Stimulated activated naive CD8-positive, alpha-beta T cell treated with anti-CD3 and anti-CD28 coated beads, Interleukin-15, amount 100 ng/mL, for 72 hours (primary cell): ENCODE results near the gene PLEKHA5.

Source experiments
- ATAC-seq: fragments of 150-1000 bp; cut with Tn5 transposase; 2 replicates; pipeline ENCODE4 v1.10.0; 2021; ENCODE audit warnings: mild to moderate bottlenecking, moderate library complexity
- DNase-seq, 2 donors: peaks; one replicate each; pipeline ENCODE4 v3.0.0; 2021 to 2022
- H3K27ac Mint-ChIP-seq, 2 donors: one replicate each; pipeline ENCODE4 v1.8.0; 2022; ENCODE audit warnings: mild to moderate bottlenecking in 2 of 2, mixed read lengths in 2 of 2, moderate library complexity in 2 of 2
- H3K27me3 Mint-ChIP-seq: one replicate; pipeline ENCODE4 v1.8.0; 2022; ENCODE audit warnings: mixed read lengths
- H3K4me1 Mint-ChIP-seq: one replicate; pipeline ENCODE4 v1.8.0; 2022; ENCODE audit warnings: mild to moderate bottlenecking, mixed read lengths
- H3K4me3 Mint-ChIP-seq, 2 donors: one replicate each; pipeline ENCODE4 v1.8.0; 2022; ENCODE audit warnings: mild to moderate bottlenecking in 2 of 2, mixed read lengths in 2 of 2, moderate library complexity in 1 of 2
- H3K9me3 Mint-ChIP-seq, 2 donors: one replicate each; pipeline ENCODE4 v1.8.0; 2022; ENCODE audit warnings: mixed read lengths in 2 of 2

PLEKHA5 gene

DNA sequence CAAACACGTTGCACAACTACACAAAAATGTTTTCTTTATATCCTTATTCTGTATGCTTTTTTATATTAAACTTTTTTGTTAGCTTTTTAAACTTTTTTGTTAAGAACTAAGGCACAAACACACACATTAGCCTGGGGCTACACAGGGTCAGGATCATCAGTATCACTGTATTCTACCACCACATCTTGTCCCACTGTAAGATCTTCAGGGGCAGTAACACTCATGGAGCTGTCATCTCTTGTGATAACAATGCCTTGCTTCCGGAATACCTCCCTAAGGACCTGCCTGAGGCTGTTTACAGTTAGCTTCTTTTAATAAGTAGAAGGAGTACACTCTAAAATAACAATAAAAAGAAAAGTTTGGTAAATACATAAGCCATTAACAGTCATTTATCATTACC lies 42.2 kb downstream of the PLEKHA5 start:
- DNase-seq (no peak), ATAC-seq (no peak)
- H3K27ac Mint-ChIP-seq: no peak overlapping the region
- H3K9me3 Mint-ChIP-seq: no peaks in the 10 kb centered on the region
- no peak overlapping the region for H3K4me3 Mint-ChIP-seq
- H3K27me3 Mint-ChIP-seq: no peaks in the 10 kb centered on the region
- no peaks in the 10 kb centered on the region for H3K4me1 Mint-ChIP-seq

GRCh38 chr12:19177754-19178153 lies 48.2 kb downstream of the PLEKHA5 start:
- Mint-ChIP-seq H3K27ac (no peak overlapping the region), H3K9me3 (no peaks in the 10 kb centered on the region), H3K4me3 (no peak overlapping the region), H3K27me3 (no peaks in the 10 kb centered on the region), H3K4me1 (no peaks in the 10 kb centered on the region)
- DNase-seq (no peak), ATAC-seq (no peak)

DNA sequence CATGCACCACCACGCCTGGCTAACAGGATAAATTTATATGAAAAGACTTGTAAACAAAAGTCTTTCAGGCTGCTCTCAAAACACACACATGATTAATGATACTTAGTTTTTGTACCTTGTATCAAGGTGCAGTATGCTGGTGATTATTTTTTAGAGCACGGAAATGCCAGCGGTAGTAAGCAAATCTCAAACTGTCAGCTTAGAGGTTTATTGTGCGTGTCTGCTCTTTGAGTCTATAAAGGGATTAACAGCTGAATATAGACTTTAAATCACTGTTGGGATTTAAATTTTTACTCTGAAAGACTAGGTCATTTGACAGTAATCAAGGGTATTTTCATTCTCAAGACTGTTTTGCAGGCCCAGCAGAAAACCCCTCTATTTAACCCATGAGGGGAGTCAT lies 50.5 kb downstream of the PLEKHA5 start:
- Mint-ChIP-seq H3K27me3 (no peaks in the 10 kb centered on the region), H3K4me1 (no peaks in the 10 kb centered on the region), H3K27ac (no peak overlapping the region), H3K9me3 (no peaks in the 10 kb centered on the region), H3K4me3 (no peak overlapping the region)
- DNase-seq: no peak
- ATAC-seq: no peak

- H3K9me3 Mint-ChIP-seq: no peaks in the 10 kb centered on the region
- no peak overlapping the region for H3K4me3 Mint-ChIP-seq
- no peaks in the 10 kb centered on the region for H3K27me3 Mint-ChIP-seq
- DNase-seq (no peak), ATAC-seq (no peak)
- H3K4me1 Mint-ChIP-seq: no peaks in the 10 kb centered on the region
- H3K27ac Mint-ChIP-seq: no peak overlapping the region
These were observed 52.3 kb downstream of the PLEKHA5 start for GRCh38 chr12:19181666-19182426.

GRCh38 chr12:19183121-19183838 lies 53.7 kb downstream of the PLEKHA5 start:
- Mint-ChIP-seq H3K27ac (no peak overlapping the region), H3K27me3 (no peaks in the 10 kb centered on the region), H3K4me3 (no peak overlapping the region), H3K9me3 (no peaks in the 10 kb centered on the region), H3K4me1 (no peaks in the 10 kb centered on the region)
- DNase-seq (no peak), ATAC-seq (no peak)

GRCh38 chr12:19185262-19185929 lies 55.9 kb downstream of the PLEKHA5 start:
- Mint-ChIP-seq H3K4me1 (no peaks in the 10 kb centered on the region), H3K27ac (no peak overlapping the region), H3K4me3 (no peak overlapping the region), H3K9me3 (no peaks in the 10 kb centered on the region), H3K27me3 (no peaks in the 10 kb centered on the region)
- no peak for DNase-seq
- ATAC-seq: no peak

- Mint-ChIP-seq H3K27me3 (no peaks in the 10 kb centered on the region), H3K9me3 (no peaks in the 10 kb centered on the region), H3K27ac (peak overlapping the region; percentile 4 to 9), H3K4me3 (no peak overlapping the region), H3K4me1 (no peaks in the 10 kb centered on the region)
- ATAC-seq (no peak), DNase-seq (no peak)
These were observed 57.5 kb downstream of the PLEKHA5 start for GRCh38 chr12:19186722-19187661.

DNA sequence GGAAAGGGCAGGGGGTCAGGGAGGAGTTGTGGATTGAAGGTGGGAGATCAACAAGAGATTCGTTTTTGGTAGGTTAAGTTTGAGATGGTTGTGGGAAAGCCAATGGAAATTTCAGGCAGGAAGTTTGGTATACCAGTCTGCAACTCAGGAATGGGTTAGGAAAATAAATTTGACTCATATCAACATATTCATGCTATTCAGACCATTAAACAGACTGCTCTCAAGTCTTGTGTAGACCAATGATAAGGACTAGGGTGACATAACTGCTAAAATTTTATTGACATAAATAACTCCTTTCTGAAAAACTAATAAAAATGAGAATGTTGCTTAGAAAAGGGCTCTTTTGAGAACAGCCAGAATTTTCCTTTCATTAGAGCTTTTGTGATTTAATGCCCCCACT lies 60.0 kb downstream of the PLEKHA5 start:
- DNase-seq (no peak), ATAC-seq (no peak)
- no peaks in the 10 kb centered on the region for H3K4me1 Mint-ChIP-seq
- no peak overlapping the region for H3K27ac Mint-ChIP-seq
- H3K9me3 Mint-ChIP-seq: no peaks in the 10 kb centered on the region
- no peaks in the 10 kb centered on the region for H3K27me3 Mint-ChIP-seq
- no peak overlapping the region for H3K4me3 Mint-ChIP-seq

DNA sequence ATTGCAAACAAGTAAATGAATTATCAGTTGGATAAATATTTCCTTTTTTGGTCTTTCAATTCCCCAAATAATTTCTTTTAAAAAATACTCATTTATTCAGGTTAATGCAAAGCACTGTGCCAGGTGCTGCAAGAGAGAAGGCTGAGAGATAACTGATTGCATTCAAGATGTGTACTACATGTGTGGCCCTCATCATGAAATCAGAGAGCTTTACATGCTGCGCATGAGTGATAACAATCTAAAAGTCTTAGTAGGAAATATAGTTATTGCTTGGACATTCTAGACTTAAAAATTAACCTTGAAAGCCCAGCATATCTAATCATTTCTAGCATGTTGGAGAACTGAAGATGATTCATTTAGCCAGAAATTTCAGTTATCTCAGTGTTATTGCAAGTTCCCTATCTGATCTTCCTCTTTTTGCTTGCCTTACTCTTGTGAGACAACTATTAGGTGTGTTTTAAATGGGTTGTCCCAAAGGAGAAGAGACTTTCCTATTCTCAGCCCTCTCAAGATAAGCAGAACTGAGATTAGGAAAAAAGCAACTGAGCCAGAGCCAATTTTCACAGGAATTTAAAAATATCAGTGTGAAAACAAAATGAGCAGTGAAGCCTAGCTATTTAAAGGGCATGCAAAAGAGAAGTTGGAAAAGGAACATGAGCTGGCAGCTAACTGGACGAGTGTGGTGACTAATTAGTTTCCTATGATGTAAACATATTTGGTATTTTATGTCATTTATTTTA lies 60.9 kb downstream of the PLEKHA5 start:
- no peak for ATAC-seq
- Mint-ChIP-seq H3K4me3 (no peak overlapping the region), H3K27me3 (no peaks in the 10 kb centered on the region), H3K4me1 (no peaks in the 10 kb centered on the region), H3K9me3 (no peaks in the 10 kb centered on the region), H3K27ac (no peak overlapping the region)
- no peak for DNase-seq

GRCh38 chr12:19191089-19191488 lies 61.6 kb downstream of the PLEKHA5 start:
- Mint-ChIP-seq H3K27me3 (no peaks in the 10 kb centered on the region), H3K4me1 (no peaks in the 10 kb centered on the region), H3K4me3 (no peak overlapping the region), H3K9me3 (no peaks in the 10 kb centered on the region), H3K27ac (no peak overlapping the region)
- ATAC-seq (no peak), DNase-seq (no peak)

DNA sequence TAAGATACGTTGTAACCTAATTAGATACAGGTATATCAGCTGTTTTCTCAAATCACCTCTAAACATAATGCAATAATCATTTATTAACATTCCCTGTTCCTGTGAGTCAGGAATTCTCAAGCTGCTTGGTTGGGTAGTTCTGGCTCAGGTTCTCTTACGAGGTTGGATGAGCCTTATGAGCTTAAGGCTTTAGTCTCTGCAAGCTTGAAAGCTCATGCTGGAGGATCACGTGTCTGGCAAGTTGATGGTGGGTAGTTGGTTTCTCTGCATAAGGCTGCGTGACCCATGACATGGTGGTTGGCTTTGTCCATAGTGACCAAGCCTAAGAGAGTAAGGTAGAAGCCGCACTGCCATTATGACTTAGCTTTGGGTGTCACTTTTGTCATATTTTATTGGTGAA lies 62.0 kb downstream of the PLEKHA5 start:
- no peaks in the 10 kb centered on the region for H3K27me3 Mint-ChIP-seq
- no peaks in the 10 kb centered on the region for H3K9me3 Mint-ChIP-seq
- no peak for DNase-seq
- no peaks in the 10 kb centered on the region for H3K4me1 Mint-ChIP-seq
- H3K4me3 Mint-ChIP-seq: no peak overlapping the region
- no peak overlapping the region for H3K27ac Mint-ChIP-seq
- no peak for ATAC-seq

DNA sequence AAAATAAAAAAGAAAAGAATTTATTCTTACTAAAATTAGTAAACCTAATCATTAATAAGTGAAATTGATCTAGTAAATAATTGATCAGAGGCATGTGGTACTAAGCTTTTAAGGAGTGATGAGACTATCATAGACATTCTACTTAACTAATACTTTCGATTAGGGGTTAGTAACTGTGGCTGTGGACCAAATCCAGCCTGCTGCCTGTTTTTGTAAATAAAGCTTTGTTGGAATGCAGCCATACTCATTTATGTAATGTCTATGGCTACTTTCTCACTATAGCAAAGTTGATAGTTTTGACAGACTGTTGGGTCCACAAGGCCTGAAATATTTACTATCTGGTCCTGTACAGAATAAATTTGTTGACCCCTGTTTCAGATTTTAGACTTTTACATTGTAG lies 63.2 kb downstream of the PLEKHA5 start:
- no peaks in the 10 kb centered on the region for H3K27me3 Mint-ChIP-seq
- no peak for DNase-seq
- no peaks in the 10 kb centered on the region for H3K9me3 Mint-ChIP-seq
- no peak for ATAC-seq
- no peaks in the 10 kb centered on the region for H3K4me1 Mint-ChIP-seq
- H3K27ac Mint-ChIP-seq: no peak overlapping the region
- no peak overlapping the region for H3K4me3 Mint-ChIP-seq

GRCh38 chr12:19194963-19195362 lies 65.4 kb downstream of the PLEKHA5 start:
- H3K4me1 Mint-ChIP-seq: no peaks in the 10 kb centered on the region
- H3K27ac Mint-ChIP-seq: no peak overlapping the region
- H3K9me3 Mint-ChIP-seq: no peaks in the 10 kb centered on the region
- ATAC-seq (no peak), DNase-seq (no peak)
- H3K4me3 Mint-ChIP-seq: no peak overlapping the region
- no peaks in the 10 kb centered on the region for H3K27me3 Mint-ChIP-seq

- no peaks in the 10 kb centered on the region for H3K4me1 Mint-ChIP-seq
- no peak for DNase-seq
- H3K27me3 Mint-ChIP-seq: no peaks in the 10 kb centered on the region
These were observed 67.6 kb downstream of the PLEKHA5 start for GRCh38 chr12:19196959-19197630.

More at GRCh38 chr12:19196959-19197630, 67.6 kb downstream of the PLEKHA5 start:
- Mint-ChIP-seq H3K27ac (no peak overlapping the region), H3K4me3 (no peak overlapping the region), H3K9me3 (no peaks in the 10 kb centered on the region)
- no peak for ATAC-seq
